ENCODE measurements around the gene ELK3.

The ELK3 gene

DNA sequence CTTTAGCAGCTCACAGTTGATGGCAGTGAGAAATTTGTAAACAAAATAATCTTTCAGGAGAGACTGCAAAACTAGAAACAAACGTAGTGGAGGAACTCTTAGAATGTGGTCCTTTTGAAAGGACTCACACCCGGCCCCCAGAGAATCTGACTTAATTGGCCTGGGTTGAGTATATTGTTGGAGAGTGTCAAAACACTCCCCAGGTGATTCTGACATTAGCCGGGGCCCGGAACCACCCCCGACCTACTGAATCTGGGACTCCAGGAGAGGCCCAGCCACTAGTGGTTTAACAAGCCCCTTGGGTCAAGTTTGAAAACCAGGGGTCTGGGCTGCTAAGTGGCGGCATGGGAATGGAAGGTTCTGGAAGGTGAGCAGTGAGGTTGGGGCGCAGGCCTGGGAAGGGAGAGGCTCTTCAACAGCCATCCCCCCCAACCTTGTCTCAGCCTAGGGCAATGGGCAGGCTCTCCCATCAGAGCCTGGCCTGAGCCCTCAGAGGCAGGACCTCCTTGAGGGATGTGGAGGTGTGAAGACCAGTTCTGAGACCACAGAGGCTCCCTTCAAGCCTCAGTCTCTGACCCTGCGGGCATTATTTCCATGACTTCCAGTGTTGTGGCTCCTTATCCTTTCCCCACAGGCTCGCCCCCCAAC lies 1.1 kb upstream of the ELK3 start:
- Histone ChIP-seq H3K4me1 (ENCODE audit: insufficient read depth, low read length, poor library complexity, severe bottlenecking) (peaks cover 48% of the 10 kb centered on the region), H3K4me3 (ENCODE audit: low read length, poor library complexity, severe bottlenecking) (peak overlapping the region; percentile 92), H3K4me2 (ENCODE audit: low read depth, low read length, poor library complexity, severe bottlenecking) (peak overlapping the region; percentile 72)

DNA sequence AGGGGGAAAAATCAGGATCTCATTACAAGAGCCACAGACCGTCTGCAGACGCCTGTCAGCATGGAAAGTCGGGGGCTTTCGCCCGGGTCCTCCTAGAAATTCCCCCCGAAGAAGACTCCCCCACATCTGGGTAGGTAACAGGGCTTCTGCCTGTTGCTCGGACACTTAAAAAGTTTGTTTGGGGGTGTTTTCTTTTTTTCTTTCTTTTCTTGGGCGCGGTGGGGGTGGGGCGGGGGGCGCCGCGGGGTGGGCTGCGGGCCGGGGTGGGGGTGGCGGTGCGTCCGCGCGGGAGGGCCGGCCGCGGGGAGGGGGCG lies 358 bp downstream of the ELK3 start:
- peak overlapping the region; percentile 98 for H3K9ac ChIP-seq (ENCODE audit: low read depth, low read length, poor library complexity, severe bottlenecking)
- H3K27me3 ChIP-seq (ENCODE audit: insufficient read depth, low read length, poor library complexity, severe bottlenecking) = no peaks in the 10 kb centered on the region
- H2AFZ ChIP-seq (ENCODE audit: low read length) = no peak overlapping the region
- no peak for TF ChIP-seq EZH2phosphoT487 (IDR thresholded peaks at IDR 0.05; ENCODE audit: borderline replicate concordance)
- TF ChIP-seq, protein P1, sequence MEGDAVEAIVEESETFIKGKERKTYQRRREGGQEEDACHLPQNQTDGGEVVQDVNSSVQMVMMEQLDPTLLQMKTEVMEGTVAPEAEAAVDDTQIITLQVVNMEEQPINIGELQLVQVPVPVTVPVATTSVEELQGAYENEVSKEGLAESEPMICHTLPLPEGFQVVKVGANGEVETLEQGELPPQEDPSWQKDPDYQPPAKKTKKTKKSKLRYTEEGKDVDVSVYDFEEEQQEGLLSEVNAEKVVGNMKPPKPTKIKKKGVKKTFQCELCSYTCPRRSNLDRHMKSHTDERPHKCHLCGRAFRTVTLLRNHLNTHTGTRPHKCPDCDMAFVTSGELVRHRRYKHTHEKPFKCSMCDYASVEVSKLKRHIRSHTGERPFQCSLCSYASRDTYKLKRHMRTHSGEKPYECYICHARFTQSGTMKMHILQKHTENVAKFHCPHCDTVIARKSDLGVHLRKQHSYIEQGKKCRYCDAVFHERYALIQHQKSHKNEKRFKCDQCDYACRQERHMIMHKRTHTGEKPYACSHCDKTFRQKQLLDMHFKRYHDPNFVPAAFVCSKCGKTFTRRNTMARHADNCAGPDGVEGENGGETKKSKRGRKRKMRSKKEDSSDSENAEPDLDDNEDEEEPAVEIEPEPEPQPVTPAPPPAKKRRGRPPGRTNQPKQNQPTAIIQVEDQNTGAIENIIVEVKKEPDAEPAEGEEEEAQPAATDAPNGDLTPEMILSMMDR (conservative IDR thresholded peaks at IDR 0.05; ENCODE audit: low read length) = no peak
- no peaks in the 10 kb centered on the region for H3K9me3 ChIP-seq (ENCODE audit: insufficient read depth, low read depth, low read length)
- H3F3A ChIP-seq (ENCODE audit: low read depth) = peaks cover 18% of the 10 kb centered on the region
- H3K9me2 ChIP-seq (replicated peaks; ENCODE audit: low read depth, low read length) = no peaks in the 10 kb centered on the region
- peak overlapping the region; percentile 58 for H3K4me2 ChIP-seq (ENCODE audit: low read depth, low read length, poor library complexity, severe bottlenecking)
- H3K36me3 ChIP-seq (ENCODE audit: insufficient read depth, low read length) = no peaks in the 10 kb centered on the region
- H3K79me2 ChIP-seq (ENCODE audit: insufficient read depth, low read length) = peaks cover 36% of the 10 kb centered on the region
- H3K4me1 ChIP-seq (ENCODE audit: insufficient read depth, low read length, poor library complexity, severe bottlenecking) = peaks cover 61% of the 10 kb centered on the region
- H3K4me3 ChIP-seq (ENCODE audit: low read length, poor library complexity, severe bottlenecking) = peak overlapping the region; percentile 92
- peaks cover 29% of the 10 kb centered on the region for H4K20me1 ChIP-seq (ENCODE audit: insufficient read depth, low read length, poor library complexity, severe bottlenecking)

More for the DNA sequence above, 1.1 kb upstream of the ELK3 start:
- H3F3A ChIP-seq (ENCODE audit: low read depth) = peaks cover 18% of the 10 kb centered on the region
- no peak for TF ChIP-seq EZH2phosphoT487 (IDR thresholded peaks at IDR 0.05; ENCODE audit: borderline replicate concordance)
- TF ChIP-seq, protein P1 (conservative IDR thresholded peaks at IDR 0.05; ENCODE audit: low read length) = no peak
- H3K36me3 ChIP-seq (ENCODE audit: insufficient read depth, low read length) = no peaks in the 10 kb centered on the region
- peak overlapping the region; percentile 68 for H3K9ac ChIP-seq (ENCODE audit: low read depth, low read length, poor library complexity, severe bottlenecking)
- peaks cover 14% of the 10 kb centered on the region for H4K20me1 ChIP-seq (ENCODE audit: insufficient read depth, low read length, poor library complexity, severe bottlenecking)
- no peaks in the 10 kb centered on the region for H3K9me2 ChIP-seq (replicated peaks; ENCODE audit: low read depth, low read length)
- H3K27me3 ChIP-seq (ENCODE audit: insufficient read depth, low read length, poor library complexity, severe bottlenecking) = no peaks in the 10 kb centered on the region
- H2AFZ ChIP-seq (ENCODE audit: low read length) = no peak overlapping the region
- H3K9me3 ChIP-seq (ENCODE audit: insufficient read depth, low read depth, low read length) = no peaks in the 10 kb centered on the region
- peaks cover 21% of the 10 kb centered on the region for H3K79me2 ChIP-seq (ENCODE audit: insufficient read depth, low read length)

DNA sequence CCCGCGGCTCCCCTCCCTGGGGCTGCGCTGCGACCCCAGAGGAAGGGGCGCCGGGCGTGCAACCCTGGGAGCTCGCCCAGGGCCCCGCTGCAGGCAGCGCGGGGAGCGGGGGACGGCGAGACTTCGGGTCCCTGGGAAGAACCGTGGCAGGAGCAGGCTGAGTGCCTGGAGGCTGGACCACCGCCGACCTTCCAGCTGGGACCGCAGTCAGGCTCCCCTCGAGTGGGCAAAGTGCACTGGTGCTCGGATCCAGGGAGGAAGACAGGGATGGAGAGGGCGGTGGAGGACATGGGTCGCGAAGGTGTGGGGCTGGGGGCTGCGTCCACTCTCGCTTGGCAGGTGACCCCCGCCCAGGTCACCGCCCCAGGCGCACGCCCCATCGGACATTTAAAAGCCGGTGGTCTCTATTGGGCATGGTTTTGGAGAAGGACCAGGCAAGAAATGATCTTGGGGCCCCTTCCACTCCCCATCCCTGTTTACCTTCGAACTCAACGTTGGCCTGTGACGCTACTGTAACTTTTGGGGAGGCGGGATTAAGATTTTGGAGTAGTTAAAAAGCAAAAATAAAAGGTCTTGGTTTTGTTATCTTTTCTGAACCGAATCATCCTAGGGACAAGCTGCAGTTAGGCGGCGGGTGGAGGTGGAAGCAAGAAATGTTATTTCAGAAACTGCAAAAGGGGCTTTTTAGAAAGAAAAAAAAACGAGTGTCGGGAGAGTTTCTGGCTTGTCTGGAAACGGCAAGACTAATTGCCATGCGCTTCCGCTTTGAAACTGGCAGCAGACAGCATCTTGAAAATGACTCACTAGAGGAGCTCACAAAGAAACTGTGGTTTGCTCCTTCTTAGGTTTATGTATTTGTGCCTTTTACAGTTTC lies 1.0 kb downstream of the ELK3 start:
- Histone ChIP-seq H3K79me2 (ENCODE audit: insufficient read depth, low read length) (peaks cover 43% of the 10 kb centered on the region), H3K9me2 (replicated peaks; ENCODE audit: low read depth, low read length) (no peaks in the 10 kb centered on the region), H4K20me1 (ENCODE audit: insufficient read depth, low read length, poor library complexity, severe bottlenecking) (peaks cover 35% of the 10 kb centered on the region), H3K9ac (ENCODE audit: low read depth, low read length, poor library complexity, severe bottlenecking) (peak overlapping the region; percentile 98), H3K4me2 (ENCODE audit: low read depth, low read length, poor library complexity, severe bottlenecking) (peak overlapping the region; percentile 77), H2AFZ (ENCODE audit: low read length) (peak overlapping the region; percentile 64), H3F3A (ENCODE audit: low read depth) (peaks cover 18% of the 10 kb centered on the region), H3K36me3 (ENCODE audit: insufficient read depth, low read length) (no peaks in the 10 kb centered on the region), H3K9me3 (ENCODE audit: insufficient read depth, low read depth, low read length) (no peaks in the 10 kb centered on the region), H3K4me1 (ENCODE audit: insufficient read depth, low read length, poor library complexity, severe bottlenecking) (peaks cover 57% of the 10 kb centered on the region), H3K4me3 (ENCODE audit: low read length, poor library complexity, severe bottlenecking) (peak overlapping the region; percentile 81), H3K27me3 (ENCODE audit: insufficient read depth, low read length, poor library complexity, severe bottlenecking) (no peaks in the 10 kb centered on the region)
- TF ChIP-seq, protein P1 (conservative IDR thresholded peaks at IDR 0.05; ENCODE audit: low read length) = no peak
- TF ChIP-seq EZH2phosphoT487 (IDR thresholded peaks at IDR 0.05; ENCODE audit: borderline replicate concordance) = no peak

Measured in Loucy (cell line).